ENCODE measurements around the gene DHRS2. TPM values are rescaled to one million over a fixed set of nuclear protein-coding genes. Genes with fewer than 3 reads are reported as not detected.

Gene DHRS2
- total and polyA plus RNA-seq, 2 of the 13 experiments (the other 11 are each of a cell fraction or from before 2014, with no cell fraction given) = 1,621 to 3,021 TPM

DNA sequence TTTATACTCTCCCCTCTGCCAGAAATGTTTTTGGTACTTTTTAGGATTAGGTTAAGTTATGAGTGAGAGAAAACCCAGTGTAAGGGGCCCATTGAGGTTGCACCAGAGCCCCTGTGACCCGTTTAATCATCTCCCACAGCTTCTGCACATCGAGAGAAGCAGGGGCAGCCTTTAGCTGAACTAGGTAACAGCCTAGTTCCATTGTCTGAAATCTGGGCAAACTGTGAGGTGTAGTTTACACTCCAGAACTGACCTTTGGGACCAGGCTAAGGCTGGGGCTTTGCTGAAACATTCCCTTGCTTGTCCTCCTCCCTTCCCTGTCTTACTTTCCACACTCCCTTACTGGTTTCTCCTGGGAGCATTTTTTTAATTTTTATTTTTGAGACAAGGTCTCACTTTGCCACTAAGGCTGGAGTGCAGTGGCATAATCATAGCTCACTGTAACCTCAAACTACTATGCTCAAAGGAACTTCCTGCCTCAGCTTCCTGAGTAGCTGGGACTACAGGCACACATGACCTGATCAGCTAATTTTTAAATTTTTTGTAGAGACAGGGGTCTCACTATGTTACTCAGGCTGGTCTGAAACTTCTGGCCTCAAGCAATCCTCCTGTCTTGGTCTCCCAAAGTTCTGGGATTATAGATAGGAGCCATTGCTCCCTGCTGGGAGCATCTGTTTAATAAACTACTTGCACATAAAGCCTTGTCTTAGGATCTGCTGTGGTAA is 25.9 kb upstream of the DHRS2 start (continued):
- TF ChIP-seq SMC3 (IDR thresholded peaks at IDR 0.05; ENCODE audit: low read length) (peak; percentile 42; the same call in 1 of the 2 replicates), ZNF337 (CRISPR knock-in tag; IDR thresholded peaks at IDR 0.05; ENCODE audit: borderline replicate concordance, low read depth) (peak; percentile 89), SRSF4 (IDR thresholded peaks at IDR 0.05; ENCODE audit: low read depth, low read length, poor library complexity, severe bottlenecking) (no peak), STAG1 (CRISPR knock-in tag; IDR thresholded peaks at IDR 0.05) (peak; percentile 23; the same call in 1 of the 2 replicates), ZFX (CRISPR knock-in tag; IDR thresholded peaks at IDR 0.05; ENCODE audit: low read depth) (0 out of 2 replicates have a peak, but pooled peaks have one; percentile 48), ZBTB20 (CRISPR knock-in tag; IDR thresholded peaks at IDR 0.05; ENCODE audit: borderline replicate concordance, low read depth) (no peak), ZNF33B (CRISPR knock-in tag; IDR thresholded peaks at IDR 0.05) (no peak), YY1 (IDR thresholded peaks at IDR 0.05; ENCODE audit: insufficient read depth, insufficient replicate concordance, low read depth, low read length) (no peak), SUZ12 (IDR thresholded peaks at IDR 0.05; ENCODE audit: low read depth, low read length) (no peak), TCF7L2 (IDR thresholded peaks at IDR 0.05; ENCODE audit: low read depth, low read length) (no peak), ZNF354B (CRISPR knock-in tag; IDR thresholded peaks at IDR 0.05) (no peak), RARG (CRISPR knock-in tag; IDR thresholded peaks at IDR 0.05; ENCODE audit: low read depth) (no peak; the same call in 1 of the 2 replicates), ZSCAN20 (CRISPR knock-in tag; IDR thresholded peaks at IDR 0.05; ENCODE audit: borderline replicate concordance) (peak; percentile 96; the same call in 1 of the 2 replicates), TCF12 (IDR thresholded peaks at IDR 0.05) (no peak), TCF12 (CRISPR knock-in tag; IDR thresholded peaks at IDR 0.05) (no peak), ZNF644 (CRISPR knock-in tag; IDR thresholded peaks at IDR 0.05; ENCODE audit: low read depth) (peak; percentile 99), ELF1 (CRISPR knock-in tag; IDR thresholded peaks at IDR 0.05) (no peak), HNRNPK (IDR thresholded peaks at IDR 0.05; ENCODE audit: low read depth, low read length, poor library complexity, severe bottlenecking) (no peak), HOXA3 (CRISPR knock-in tag; IDR thresholded peaks at IDR 0.05) (peak; percentile 75; the same call in 1 of the 2 replicates), MIER2 (CRISPR knock-in tag; IDR thresholded peaks at IDR 0.05) (peak; percentile 61)
- TF ChIP-seq, protein P1, sequence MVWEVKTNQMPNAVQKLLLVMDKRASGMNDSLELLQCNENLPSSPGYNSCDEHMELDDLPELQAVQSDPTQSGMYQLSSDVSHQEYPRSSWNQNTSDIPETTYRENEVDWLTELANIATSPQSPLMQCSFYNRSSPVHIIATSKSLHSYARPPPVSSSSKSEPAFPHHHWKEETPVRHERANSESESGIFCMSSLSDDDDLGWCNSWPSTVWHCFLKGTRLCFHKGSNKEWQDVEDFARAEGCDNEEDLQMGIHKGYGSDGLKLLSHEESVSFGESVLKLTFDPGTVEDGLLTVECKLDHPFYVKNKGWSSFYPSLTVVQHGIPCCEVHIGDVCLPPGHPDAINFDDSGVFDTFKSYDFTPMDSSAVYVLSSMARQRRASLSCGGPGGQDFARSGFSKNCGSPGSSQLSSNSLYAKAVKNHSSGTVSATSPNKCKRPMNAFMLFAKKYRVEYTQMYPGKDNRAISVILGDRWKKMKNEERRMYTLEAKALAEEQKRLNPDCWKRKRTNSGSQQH (CRISPR knock-in tag; IDR thresholded peaks at IDR 0.05; ENCODE audit: low read depth) = no peak; the same call in 1 of the 2 replicates
- TF ChIP-seq, protein P2, sequence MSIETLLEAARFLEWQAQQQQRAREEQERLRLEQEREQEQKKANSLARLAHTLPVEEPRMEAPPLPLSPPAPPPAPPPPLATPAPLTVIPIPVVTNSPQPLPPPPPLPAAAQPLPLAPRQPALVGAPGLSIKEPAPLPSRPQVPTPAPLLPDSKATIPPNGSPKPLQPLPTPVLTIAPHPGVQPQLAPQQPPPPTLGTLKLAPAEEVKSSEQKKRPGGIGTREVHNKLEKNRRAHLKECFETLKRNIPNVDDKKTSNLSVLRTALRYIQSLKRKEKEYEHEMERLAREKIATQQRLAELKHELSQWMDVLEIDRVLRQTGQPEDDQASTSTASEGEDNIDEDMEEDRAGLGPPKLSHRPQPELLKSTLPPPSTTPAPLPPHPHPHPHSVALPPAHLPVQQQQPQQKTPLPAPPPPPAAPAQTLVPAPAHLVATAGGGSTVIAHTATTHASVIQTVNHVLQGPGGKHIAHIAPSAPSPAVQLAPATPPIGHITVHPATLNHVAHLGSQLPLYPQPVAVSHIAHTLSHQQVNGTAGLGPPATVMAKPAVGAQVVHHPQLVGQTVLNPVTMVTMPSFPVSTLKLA (IDR thresholded peaks at IDR 0.05) = no peak
- TF ChIP-seq, protein P3, sequence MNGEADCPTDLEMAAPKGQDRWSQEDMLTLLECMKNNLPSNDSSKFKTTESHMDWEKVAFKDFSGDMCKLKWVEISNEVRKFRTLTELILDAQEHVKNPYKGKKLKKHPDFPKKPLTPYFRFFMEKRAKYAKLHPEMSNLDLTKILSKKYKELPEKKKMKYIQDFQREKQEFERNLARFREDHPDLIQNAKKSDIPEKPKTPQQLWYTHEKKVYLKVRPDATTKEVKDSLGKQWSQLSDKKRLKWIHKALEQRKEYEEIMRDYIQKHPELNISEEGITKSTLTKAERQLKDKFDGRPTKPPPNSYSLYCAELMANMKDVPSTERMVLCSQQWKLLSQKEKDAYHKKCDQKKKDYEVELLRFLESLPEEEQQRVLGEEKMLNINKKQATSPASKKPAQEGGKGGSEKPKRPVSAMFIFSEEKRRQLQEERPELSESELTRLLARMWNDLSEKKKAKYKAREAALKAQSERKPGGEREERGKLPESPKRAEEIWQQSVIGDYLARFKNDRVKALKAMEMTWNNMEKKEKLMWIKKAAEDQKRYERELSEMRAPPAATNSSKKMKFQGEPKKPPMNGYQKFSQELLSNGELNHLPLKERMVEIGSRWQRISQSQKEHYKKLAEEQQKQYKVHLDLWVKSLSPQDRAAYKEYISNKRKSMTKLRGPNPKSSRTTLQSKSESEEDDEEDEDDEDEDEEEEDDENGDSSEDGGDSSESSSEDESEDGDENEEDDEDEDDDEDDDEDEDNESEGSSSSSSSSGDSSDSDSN (CRISPR knock-in tag; IDR thresholded peaks at IDR 0.05) = peak; percentile 76; the same call in 1 of the 2 replicates
- TF ChIP-seq, protein P4, sequence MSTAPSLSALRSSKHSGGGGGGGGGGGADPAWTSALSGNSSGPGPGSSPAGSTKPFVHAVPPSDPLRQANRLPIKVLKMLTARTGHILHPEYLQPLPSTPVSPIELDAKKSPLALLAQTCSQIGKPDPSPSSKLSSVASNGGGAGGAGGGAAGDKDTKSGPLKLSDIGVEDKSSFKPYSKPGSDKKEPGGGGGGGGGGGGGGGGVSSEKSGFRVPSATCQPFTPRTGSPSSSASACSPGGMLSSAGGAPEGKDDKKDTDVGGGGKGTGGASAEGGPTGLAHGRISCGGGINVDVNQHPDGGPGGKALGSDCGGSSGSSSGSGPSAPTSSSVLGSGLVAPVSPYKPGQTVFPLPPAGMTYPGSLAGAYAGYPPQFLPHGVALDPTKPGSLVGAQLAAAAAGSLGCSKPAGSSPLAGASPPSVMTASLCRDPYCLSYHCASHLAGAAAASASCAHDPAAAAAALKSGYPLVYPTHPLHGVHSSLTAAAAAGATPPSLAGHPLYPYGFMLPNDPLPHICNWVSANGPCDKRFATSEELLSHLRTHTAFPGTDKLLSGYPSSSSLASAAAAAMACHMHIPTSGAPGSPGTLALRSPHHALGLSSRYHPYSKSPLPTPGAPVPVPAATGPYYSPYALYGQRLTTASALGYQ (CRISPR knock-in tag; IDR thresholded peaks at IDR 0.05) = peak; percentile 35

All from HepG2 (cell line).